SK-N-SH (cell line): Measurements from ENCODE around the gene USE1. TPM values are rescaled to one million over a fixed set of nuclear protein-coding genes. Genes with fewer than 3 reads are reported as not detected.

Experiments used
- CTCF ChIA-PET: fragments of 300-600, 350-600 bp; formaldehyde crosslinking; extraction: SDS; loops from one replicate; lab custom pipeline; 2021; lab: Yijun Ruan, JAX
- POLR2A ChIA-PET: fragments of 350-600 bp; sonication (Branson Sonifier 250); formaldehyde crosslinking; extraction: SDS; loops from one replicate; lab custom pipeline; 2020; ENCODE audit warnings: antibody characterized with exemption, inconsistent platforms; lab: Yijun Ruan, JAX
- DNase-seq: peaks from one replicate; pipeline ENCODE4 v3.0.0; 2012
- H2AFZ ChIP-seq: fragments of 200-600 bp; sonication (generic); 2 replicates; pipeline ENCODE4 v1.8.1; 2016; ENCODE audit warnings: antibody characterized with exemption, mild to moderate bottlenecking, low read depth
- H3F3A ChIP-seq: fragments of 200-600 bp; sonication (generic); replicated peaks from 2 replicates; pipeline ENCODE3; 2016; ENCODE audit warnings: antibody characterized with exemption, mild to moderate bottlenecking; ENCODE audit not compliant: insufficient read depth
- H3K27ac ChIP-seq, 2 experiments: fragments of 200-500 bp in 1 of 2; fragments of 200-600 bp in 1 of 2; sonication (Bioruptor generic) in 1 of 2; sonication (generic), shearing (Covaris generic) in 1 of 2; 2 replicates each; pipeline versions ENCODE4 v1.5.1 to v1.6.1; 2014 to 2016; ENCODE audit warnings: low read depth in 2 of 2, inconsistent platforms in 1 of 2, low read length in 1 of 2, mild to moderate bottlenecking in 1 of 2, mixed read lengths in 1 of 2
- H3K27me3 ChIP-seq: fragments of 200-600 bp; sonication (generic), shearing (Covaris generic); 2 replicates; pipeline ENCODE4 v1.6.1; 2016; ENCODE audit warnings: mixed run types; ENCODE audit not compliant: insufficient read depth
- H3K36me3 ChIP-seq, 2 experiments: fragments of 200-500 bp in 1 of 2; fragments of 200-600 bp in 1 of 2; sonication (Bioruptor generic) in 1 of 2; sonication (generic) in 1 of 2; replicated peaks in 1 of 2; 2 replicates each; pipeline versions ENCODE3 to v1.5.1; 2014 to 2016; ENCODE audit warnings: low read length in 1 of 2, mild to moderate bottlenecking in 1 of 2; ENCODE audit not compliant: insufficient read depth in 2 of 2, control insufficient read depth in 1 of 2
- H3K4me1 ChIP-seq, 2 experiments: fragments of 200-500 bp in 1 of 2; fragments of 200-600 bp in 1 of 2; sonication (Bioruptor generic) in 1 of 2; sonication (generic), shearing (Covaris generic) in 1 of 2; 2 replicates each; pipeline versions ENCODE4 v1.5.1 to v1.6.1; 2014 to 2016; ENCODE audit warnings: low read depth in 1 of 2, low read length in 1 of 2, mixed run types in 1 of 2; ENCODE audit not compliant: insufficient read depth in 2 of 2, control insufficient read depth in 1 of 2
- H3K4me2 ChIP-seq: fragments of 200-600 bp; sonication (generic), shearing (Covaris generic); 2 replicates; pipeline ENCODE4 v1.6.1; 2017; ENCODE audit warnings: mixed run types
- H3K4me3 ChIP-seq, 2 experiments: fragments of 200-500 bp in 1 of 2; fragments of 200-600 bp in 1 of 2; sonication (Bioruptor generic) in 1 of 2; sonication (generic), shearing (Covaris generic) in 1 of 2; 2 replicates each; pipeline versions ENCODE4 v1.5.1 to v1.8.1; 2014 to 2016; ENCODE audit warnings: low read depth in 2 of 2, inconsistent platforms in 1 of 2, low read length in 1 of 2, mild to moderate bottlenecking in 1 of 2, mixed read lengths in 1 of 2, moderate library complexity in 1 of 2
- H3K79me2 ChIP-seq: fragments of 200-600 bp; sonication (generic); 2 replicates; pipeline ENCODE4 v1.8.1; 2017; ENCODE audit warnings: mild to moderate bottlenecking; ENCODE audit not compliant: insufficient read depth
- H3K9ac ChIP-seq: fragments of 200-600 bp; sonication (generic); 2 replicates; pipeline ENCODE4 v1.6.1; 2017; ENCODE audit warnings: mixed run types
- H3K9me2 ChIP-seq: fragments of 200-600 bp; sonication (generic); 2 replicates; pipeline ENCODE4 v1.6.1; 2017; ENCODE audit warnings: mixed run types
- H3K9me3 ChIP-seq: fragments of 200-600 bp; sonication (generic); 2 replicates; pipeline ENCODE4 v1.6.1; 2017; ENCODE audit warnings: mixed run types, mild to moderate bottlenecking, moderate library complexity
- H4K20me1 ChIP-seq: fragments of 200-600 bp; sonication (generic); 2 replicates; pipeline ENCODE4 v1.6.1; 2017; ENCODE audit warnings: mild to moderate bottlenecking, mixed run types; ENCODE audit not compliant: insufficient read depth
- CHD2 ChIP-seq: fragments of 150-350 bp; IDR thresholded peaks from 2 replicates; pipeline ENCODE4 v1.6.1; 2018; ENCODE audit warnings: low read length; ENCODE audit not compliant: partially characterized antibody
- ELF1 ChIP-seq: IDR thresholded peaks from 2 replicates; pipeline ENCODE4 v1.4.0; 2012
- EP300 ChIP-seq, 2 experiments: IDR thresholded peaks; 2 replicates each; pipeline versions ENCODE4 v1.4.0 to v1.6.1; 2012; ENCODE audit warnings: borderline replicate concordance in 1 of 2, low read depth in 1 of 2, low read length in 1 of 2
- FOSL2 ChIP-seq: IDR thresholded peaks from 2 replicates; pipeline ENCODE4 v1.4.0; 2012; ENCODE audit warnings: low read depth, mild to moderate bottlenecking, moderate library complexity, borderline replicate concordance
- FOXM1 ChIP-seq: IDR thresholded peaks from 2 replicates; pipeline ENCODE4 v1.4.0; 2012; ENCODE audit warnings: low read depth, mild to moderate bottlenecking
- GABPA ChIP-seq: IDR thresholded peaks from 2 replicates; pipeline ENCODE4 v1.4.0; 2012; ENCODE audit warnings: low read depth, mild to moderate bottlenecking
- GATA2 ChIP-seq: sonication (generic); formaldehyde crosslinking; IDR thresholded peaks from 2 replicates; pipeline ENCODE4 v1.5.0; 2020; ENCODE audit warnings: mild to moderate bottlenecking, missing genetic modification reagents
- MXI1 ChIP-seq: IDR thresholded peaks from 2 replicates; pipeline ENCODE4 v1.6.1; 2012; ENCODE audit warnings: mild to moderate bottlenecking, low read depth, low read length, improper control_type of control experiment
- NRF1 ChIP-seq: IDR thresholded peaks from 2 replicates; pipeline ENCODE4 v1.6.1; 2012; ENCODE audit warnings: low read depth, mild to moderate bottlenecking, low read length
- RCOR1 ChIP-seq: fragments of 150-350 bp; IDR thresholded peaks from 2 replicates; pipeline ENCODE4 v1.6.1; 2017; ENCODE audit warnings: antibody characterized with exemption, low read length
- REST ChIP-seq: IDR thresholded peaks from 2 replicates; pipeline ENCODE4 v1.6.1; 2012; ENCODE audit warnings: mild to moderate bottlenecking, low read depth, low read length, moderate library complexity
- SIN3A ChIP-seq: IDR thresholded peaks from 2 replicates; pipeline ENCODE4 v1.6.1; 2012; ENCODE audit warnings: low read depth, mild to moderate bottlenecking, low read length, moderate library complexity, borderline replicate concordance
- TAF1 ChIP-seq: IDR thresholded peaks from 2 replicates; pipeline ENCODE4 v1.6.1; 2012; ENCODE audit warnings: low read depth, mild to moderate bottlenecking, low read length, moderate library complexity, borderline replicate concordance
- TCF12 ChIP-seq: IDR thresholded peaks from 2 replicates; pipeline ENCODE4 v1.4.0; 2012
- WGBS: methylation state at CpG from one replicate; pipeline ENCODE4 v1.1.6; 2017; ENCODE audit warnings: low lambda C conversion rate; 5-methylcytosine and 5-hydroxymethylcytosine counted together
- polyA plus RNA-seq, 3 experiments: library from polyadenylated mRNA; depleted of rRNA; stranded (reverse); fragments of >200 nt; gene quantifications; 2 replicates each; pipeline ENCODE4 v1.2.3, GENCODE V29; 2012
- TF ChIP-seq, protein P1 (sequence below): fragments of 150-350 bp; IDR thresholded peaks from 2 replicates; pipeline ENCODE4 v1.6.1; 2016; ENCODE audit warnings: mild to moderate bottlenecking, low read depth, low read length
- TF ChIP-seq, protein P2 (sequence below): IDR thresholded peaks from 2 replicates; pipeline ENCODE4 v1.4.0; 2012; ENCODE audit warnings: low read depth

USE1 gene
- polyA plus RNA-seq, 1 of the 3 experiments (the other 2 are of a cell fraction), result 81.8 TPM

DNA sequence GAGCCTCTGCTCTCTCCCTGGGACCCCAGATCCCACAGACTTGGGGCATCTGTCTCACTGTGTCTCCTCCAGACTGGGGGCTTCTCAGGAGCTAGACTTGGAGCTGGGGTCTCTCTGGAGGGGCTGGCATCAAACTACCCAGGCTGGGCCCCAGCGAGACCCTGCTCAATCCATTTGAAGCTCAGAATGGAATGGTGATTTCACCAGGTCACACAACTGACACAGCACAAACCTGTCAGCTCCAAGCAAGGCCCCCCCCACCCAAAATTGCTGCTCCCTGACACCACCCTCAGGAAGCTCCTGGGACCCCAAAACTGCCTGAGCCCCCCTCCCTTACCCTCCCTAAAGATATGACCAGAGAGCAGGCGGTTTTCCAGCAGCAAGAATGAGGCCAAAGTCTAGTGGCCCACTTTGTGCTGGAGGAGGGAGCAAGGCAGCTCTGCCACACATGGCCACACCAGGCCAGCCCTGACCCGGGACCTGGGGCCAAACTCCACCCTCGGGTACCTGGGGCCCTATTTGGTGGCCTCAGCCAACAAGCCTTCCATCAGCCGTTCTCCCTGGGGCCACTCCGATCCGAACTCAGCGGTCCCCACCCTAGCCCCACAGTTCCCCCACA, 28.2 kb downstream of the USE1 start:
- no peaks in the 10 kb centered on the region for H3K9me2 ChIP-seq
- H3K9me3 ChIP-seq, result no peaks in the 10 kb centered on the region
- H3K27ac ChIP-seq, result peak overlapping the region; percentile 34 to 81; a peak in 3 of 4 replicates
- peaks cover 65% of the 10 kb centered on the region for H3K79me2 ChIP-seq
- peak overlapping the region; percentile 99 for H3K4me2 ChIP-seq
- CTCF ChIA-PET, result interaction anchor here (0.8 to 3.1 kb wide), 3 partner anchors 9 to 40 kb away, joined by 3 to 13 read pairs (median 3); no protein-coding TSS in a partner anchor
- POLR2A ChIA-PET, result interaction anchor here (1.4 to 3.7 kb wide), 5 partner anchors 8 to 62 kb away, joined by 3 to 15 read pairs (median 5); partner anchors contain the start of genes ANKLE1, BABAM1, MRPL34 and USE1
- DNase-seq, result peak; percentile 52
- H3K27me3 ChIP-seq, result no peaks in the 10 kb centered on the region
- H3K4me3 ChIP-seq, result peak overlapping the region; percentile 92 to 97
- no peak overlapping the region for H2AFZ ChIP-seq
- peaks cover 12% of the 10 kb centered on the region for H3F3A ChIP-seq
- 53% methylated on average over 7 of the region's 8 CpGs for WGBS
- H4K20me1 ChIP-seq, result peaks cover 16% of the 10 kb centered on the region; the same call in 1 of the 2 replicates
- TF ChIP-seq, protein P1, sequence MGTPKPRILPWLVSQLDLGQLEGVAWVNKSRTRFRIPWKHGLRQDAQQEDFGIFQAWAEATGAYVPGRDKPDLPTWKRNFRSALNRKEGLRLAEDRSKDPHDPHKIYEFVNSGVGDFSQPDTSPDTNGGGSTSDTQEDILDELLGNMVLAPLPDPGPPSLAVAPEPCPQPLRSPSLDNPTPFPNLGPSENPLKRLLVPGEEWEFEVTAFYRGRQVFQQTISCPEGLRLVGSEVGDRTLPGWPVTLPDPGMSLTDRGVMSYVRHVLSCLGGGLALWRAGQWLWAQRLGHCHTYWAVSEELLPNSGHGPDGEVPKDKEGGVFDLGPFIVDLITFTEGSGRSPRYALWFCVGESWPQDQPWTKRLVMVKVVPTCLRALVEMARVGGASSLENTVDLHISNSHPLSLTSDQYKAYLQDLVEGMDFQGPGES, result no peak
- TF ChIP-seq MXI1, result 0 out of 2 replicates have a peak, but pooled peaks have one; percentile 6
- peak overlapping the region; percentile 67 for H3K9ac ChIP-seq
- H3K4me1 ChIP-seq, result peaks cover 6 to 23% of the 10 kb centered on the region in 2 experiments; a peak in 2 of 4 replicates
- peaks cover 3 to 7% of the 10 kb centered on the region in 2 experiments for H3K36me3 ChIP-seq

- DNase-seq, result peak; percentile 71
- Histone ChIP-seq H3K27me3 (no peaks in the 10 kb centered on the region), H3F3A (peaks cover 11% of the 10 kb centered on the region), H3K27ac (peak overlapping the region; percentile 34 to 81; a peak in 3 of 4 replicates), H2AFZ (peak overlapping the region; percentile 46; the same call in 1 of the 2 replicates), H3K79me2 (peaks cover 60% of the 10 kb centered on the region), H3K9me2 (no peaks in the 10 kb centered on the region), H4K20me1 (peaks cover 16% of the 10 kb centered on the region; the same call in 1 of the 2 replicates), H3K9ac (peak overlapping the region; percentile 67), H3K36me3 (peaks cover 3 to 7% of the 10 kb centered on the region in 2 experiments), H3K4me3 (peak overlapping the region; percentile 92 to 97), H3K4me2 (peak overlapping the region; percentile 99), H3K4me1 (peaks cover 6 to 27% of the 10 kb centered on the region in 2 experiments; a peak in 2 of 4 replicates), H3K9me3 (no peaks in the 10 kb centered on the region)
- ChIA-PET CTCF (interaction anchor here (1.1 to 3.1 kb wide), 4 partner anchors 8 to 39 kb away, joined by 3 to 13 read pairs (median 4); no protein-coding TSS in a partner anchor), POLR2A (interaction anchor here (1.4 to 3.7 kb wide), 5 partner anchors 9 to 61 kb away, joined by 3 to 15 read pairs (median 5); partner anchors contain the start of genes ANKLE1, BABAM1, MRPL34 and USE1)
- 0% methylated on average over 15 of the region's 52 CpGs for WGBS
- TF ChIP-seq FOXM1 (no peak), GATA2 (CRISPR knock-in tag) (no peak), MXI1 (0 out of 2 replicates have a peak, but pooled peaks have one; percentile 15), RCOR1 (no peak), TCF12 (no peak), EP300 (IDR thresholded peaks at IDR 0.05; ENCODE audit: borderline replicate concordance in 1 of 2, low read depth in 1 of 2, low read length in 1 of 2) (no peak), REST (0 out of 2 replicates have a peak, but pooled peaks have one; percentile 9), CHD2 (no peak), SIN3A (peak; percentile 7; the same call in 1 of the 2 replicates), GABPA (peak; percentile 59), NRF1 (no peak), FOSL2 (no peak), TAF1 (no peak), ELF1 (no peak)
- TF ChIP-seq, protein P2, sequence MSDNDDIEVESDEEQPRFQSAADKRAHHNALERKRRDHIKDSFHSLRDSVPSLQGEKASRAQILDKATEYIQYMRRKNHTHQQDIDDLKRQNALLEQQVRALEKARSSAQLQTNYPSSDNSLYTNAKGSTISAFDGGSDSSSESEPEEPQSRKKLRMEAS, result peak; percentile 26; the same call in 1 of the 2 replicates
These were observed 28.9 kb downstream of the USE1 start for GRCh38 chr19:17243830-17244617.
